ENCODE results near the gene RRAS.
"Not testable (repeated sequence)": the region's sequence is repeated elsewhere in the genome, so short reads cannot be mapped to it uniquely, and the experiment has no call there.

Gene RRAS

DNA sequence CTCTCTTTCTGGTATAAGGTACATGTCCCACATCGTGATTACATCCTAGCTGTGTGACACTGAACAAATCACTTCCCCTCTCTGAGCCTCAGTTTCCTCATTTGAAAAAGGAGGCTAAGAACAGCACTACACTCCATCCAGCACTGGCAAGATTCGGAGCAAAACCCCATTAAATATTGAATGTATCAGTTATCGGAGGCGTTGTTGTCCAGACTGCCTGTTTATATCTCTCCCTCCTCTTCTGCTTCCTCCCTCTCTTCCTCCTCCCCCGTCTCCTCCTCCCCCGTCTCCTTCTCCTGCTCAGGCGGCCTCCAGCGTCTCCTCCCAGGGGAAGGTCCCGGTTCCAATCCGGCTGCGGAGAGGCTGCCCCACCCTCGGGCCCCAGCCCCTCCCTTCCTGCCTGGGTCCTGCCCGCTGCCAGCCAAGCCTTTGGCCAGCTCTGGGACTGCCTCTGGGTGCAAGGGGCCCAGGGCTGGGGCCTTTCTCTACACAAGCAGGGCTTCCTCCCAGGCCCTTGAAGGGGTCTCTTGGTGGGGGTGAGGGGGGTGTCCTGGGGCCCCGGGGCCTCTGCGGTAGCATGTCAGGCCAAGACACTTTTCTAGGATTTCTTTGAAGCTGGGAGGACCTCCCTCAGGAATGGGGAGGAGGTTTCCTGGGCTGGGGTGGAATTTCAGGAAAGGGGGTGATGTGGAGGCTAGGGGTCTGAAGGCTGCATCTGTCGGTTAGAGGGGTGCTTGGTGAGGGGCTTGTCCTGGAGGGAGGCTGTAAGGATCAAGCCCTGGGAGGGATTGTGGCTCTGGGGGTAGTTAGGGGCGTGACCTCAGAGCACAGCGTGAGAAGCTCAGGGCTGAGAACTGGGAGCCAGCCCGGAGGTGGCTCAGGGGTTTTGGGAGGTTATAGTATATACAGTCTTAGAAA is 1.9 kb downstream of the RRAS start:
- DNase-seq = peak in 1 of 2 experiments; percentile 51
- TF ChIP-seq POLR2A (IDR thresholded peaks at IDR 0.05; ENCODE audit: low read length) = no peak
- no peak for TF ChIP-seq GATA1 (IDR thresholded peaks at IDR 0.05; ENCODE audit: low read depth, low read length)

DNA sequence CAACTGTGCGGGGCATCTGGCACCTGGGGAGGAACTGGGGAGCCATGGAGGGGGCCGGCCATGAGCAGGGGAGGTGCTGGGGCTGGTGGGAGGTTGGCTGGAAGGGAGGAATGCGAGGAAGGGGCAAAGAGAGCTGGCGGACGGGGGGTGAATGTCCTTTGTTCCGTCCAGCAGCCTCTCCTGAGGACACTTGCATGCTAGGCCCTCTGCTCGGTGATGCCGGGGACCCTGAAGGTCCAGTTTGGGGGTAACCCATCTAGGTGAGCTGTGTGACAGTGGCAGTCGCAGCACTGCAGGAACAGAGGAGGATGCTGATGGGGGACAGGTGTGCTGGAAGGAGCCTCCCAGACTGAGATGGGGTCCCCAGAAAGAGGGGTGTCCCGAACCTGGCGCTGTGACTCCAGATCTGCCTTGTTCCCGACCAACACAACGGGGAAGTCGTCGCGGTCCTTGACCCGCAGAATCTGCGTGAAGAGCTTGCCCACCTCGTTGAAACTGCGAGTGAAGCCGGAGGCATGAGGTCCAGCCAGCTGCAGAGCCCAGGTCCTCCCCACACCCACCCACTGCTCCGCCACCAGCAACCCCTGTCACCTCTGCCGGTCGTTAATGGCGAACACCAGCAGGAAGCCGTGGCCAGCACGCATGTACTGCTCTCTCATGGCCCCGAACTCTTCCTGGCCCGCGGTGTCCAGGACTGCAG is 3.6 kb downstream of the RRAS start:
- no peak for TF ChIP-seq POLR2A (IDR thresholded peaks at IDR 0.05; ENCODE audit: low read length)
- DNase-seq = no peak

DNA sequence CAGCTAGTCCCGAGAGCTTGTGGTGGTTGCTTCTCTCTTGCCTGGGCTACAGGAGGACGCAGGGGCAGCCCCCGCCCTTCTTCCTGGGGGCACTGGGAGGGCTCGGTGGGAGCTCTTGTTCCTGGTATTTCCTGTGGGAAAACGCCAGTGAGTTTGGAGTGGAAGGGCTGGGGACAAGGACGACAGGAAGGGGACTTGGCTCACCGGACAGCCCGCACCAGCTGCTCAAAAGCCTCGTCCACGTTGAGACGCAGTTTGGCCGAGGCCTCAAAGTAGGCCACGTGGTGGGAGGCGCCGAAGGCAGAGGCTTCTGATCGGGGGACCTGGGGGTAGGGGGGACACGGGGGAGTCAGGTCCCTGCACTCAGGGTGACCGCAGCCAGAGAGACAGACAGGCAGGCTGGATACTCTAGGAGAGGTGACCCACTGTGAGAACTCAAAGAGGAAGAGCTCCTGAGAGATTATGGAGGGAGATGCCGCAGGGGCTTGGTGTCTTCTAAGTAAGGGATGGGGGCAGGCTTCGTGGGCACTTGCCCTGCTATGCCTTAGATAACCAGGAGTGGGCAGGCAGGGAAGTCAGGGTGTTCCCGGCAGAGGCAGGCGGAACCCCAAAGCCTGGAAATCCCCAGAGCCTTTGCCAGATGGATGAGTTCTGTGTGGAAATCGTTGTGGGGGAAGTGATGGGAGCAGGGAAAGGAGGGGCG is 4.3 kb downstream of the RRAS start:
- DNase-seq = no peak
- TF ChIP-seq POLR2A (IDR thresholded peaks at IDR 0.05; ENCODE audit: low read length) = no peak
- no peak for TF ChIP-seq GATA1 (IDR thresholded peaks at IDR 0.05; ENCODE audit: low read depth, low read length)

DNA sequence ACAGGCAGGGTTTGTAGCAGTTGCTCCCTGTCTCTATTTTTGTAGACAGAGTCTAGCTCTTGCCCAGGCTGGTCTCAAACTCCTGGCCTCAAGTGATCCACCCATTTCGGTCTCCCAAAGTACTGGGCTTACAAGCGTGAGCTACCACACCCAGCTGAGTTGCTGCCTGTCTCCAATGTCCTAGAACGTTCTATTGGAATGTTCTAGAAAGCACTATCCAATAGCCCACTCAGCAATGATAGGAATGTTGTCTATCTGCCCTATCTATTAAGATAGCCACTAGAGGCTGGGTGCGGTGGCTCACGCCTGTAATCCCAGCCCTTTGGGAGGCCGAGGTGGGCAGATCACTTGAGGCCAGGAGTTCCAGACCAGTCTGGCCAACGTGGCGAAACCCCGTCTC is 6.7 kb downstream of the RRAS start:
- not testable (repeated sequence) for DNase-seq

DNA sequence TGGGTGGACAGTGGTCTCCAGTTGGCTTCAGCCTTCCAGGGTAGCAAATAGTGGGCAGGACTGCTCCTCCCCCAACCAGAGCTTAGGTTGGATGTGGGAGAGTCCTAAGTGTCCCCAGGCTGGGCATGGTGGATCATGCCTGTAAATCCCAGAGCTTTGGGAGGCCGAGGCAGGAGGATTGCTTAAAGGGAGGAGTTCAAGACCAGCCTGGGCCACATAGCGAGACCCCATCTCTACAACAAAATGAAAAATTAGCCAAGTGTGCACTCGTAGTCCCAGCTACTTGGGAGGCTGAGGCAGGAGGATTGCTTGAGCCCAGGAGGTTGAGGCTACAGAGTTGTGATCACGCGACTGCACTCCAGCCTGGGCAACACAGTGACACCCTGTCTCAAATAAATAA is 7.4 kb downstream of the RRAS start:
- no peak for DNase-seq
- TF ChIP-seq GATA1 (IDR thresholded peaks at IDR 0.05; ENCODE audit: low read depth, low read length) = no peak
- TF ChIP-seq POLR2A (IDR thresholded peaks at IDR 0.05; ENCODE audit: low read length) = no peak

DNA sequence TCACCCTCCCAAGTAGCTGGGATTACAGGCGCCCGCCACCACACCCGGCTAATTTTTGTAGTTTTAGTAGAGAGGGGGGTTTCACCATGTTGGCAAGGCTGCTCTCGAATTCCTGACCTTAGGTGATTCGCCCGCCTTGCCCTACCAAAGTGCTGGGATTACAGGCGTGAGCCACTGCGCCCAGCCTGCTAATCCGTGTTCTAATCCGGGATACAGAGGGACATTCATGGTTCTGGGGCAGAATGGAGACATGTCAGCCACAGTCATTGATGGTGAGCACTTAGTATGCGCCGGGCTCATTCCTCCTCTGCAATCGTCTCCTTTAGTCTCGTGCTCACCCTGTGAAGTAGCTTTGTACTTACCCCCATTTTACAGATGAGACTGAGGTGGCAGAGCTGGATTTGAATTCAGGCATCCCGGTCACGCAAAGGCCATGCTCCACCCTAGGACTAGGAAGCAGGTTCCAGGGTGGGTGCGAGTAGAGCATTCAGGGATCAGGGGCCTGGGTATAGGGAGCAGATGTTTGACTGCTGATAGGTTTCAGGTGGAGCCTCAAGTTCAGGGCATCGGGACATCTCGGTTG is 8.2 kb downstream of the RRAS start:
- DNase-seq = no peak
- TF ChIP-seq GATA1 (IDR thresholded peaks at IDR 0.05; ENCODE audit: low read depth, low read length) = no peak
- no peak for TF ChIP-seq POLR2A (IDR thresholded peaks at IDR 0.05; ENCODE audit: low read length)

DNA sequence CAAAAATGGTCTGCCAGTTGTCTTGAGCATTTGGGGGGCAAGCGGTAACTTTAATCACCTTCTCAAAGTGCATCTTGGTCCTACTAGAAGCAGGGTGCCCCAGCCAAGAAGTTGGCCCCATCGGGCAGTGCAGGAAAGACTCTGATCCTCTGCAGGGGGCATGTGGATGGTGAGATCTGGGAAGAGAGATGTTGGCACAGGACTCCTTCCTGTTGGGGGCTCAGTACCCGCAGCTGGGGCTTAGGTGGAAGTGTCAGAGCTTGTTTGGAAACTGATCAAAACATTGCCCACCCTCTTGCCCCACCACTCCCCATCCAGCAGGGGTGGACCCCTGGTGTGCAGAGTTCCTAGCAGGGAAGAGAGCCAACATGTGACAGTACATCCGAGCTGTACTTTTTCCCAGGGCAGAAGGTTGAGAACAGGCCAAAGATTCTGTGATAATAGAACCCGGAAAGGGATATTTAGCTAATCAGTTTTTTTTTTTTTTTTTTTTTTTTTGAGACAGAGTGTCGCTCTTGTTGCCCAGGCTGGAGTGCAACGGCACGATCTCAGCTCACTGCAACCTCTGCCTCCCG is 8.8 kb downstream of the RRAS start:
- DNase-seq = no peak

DNA sequence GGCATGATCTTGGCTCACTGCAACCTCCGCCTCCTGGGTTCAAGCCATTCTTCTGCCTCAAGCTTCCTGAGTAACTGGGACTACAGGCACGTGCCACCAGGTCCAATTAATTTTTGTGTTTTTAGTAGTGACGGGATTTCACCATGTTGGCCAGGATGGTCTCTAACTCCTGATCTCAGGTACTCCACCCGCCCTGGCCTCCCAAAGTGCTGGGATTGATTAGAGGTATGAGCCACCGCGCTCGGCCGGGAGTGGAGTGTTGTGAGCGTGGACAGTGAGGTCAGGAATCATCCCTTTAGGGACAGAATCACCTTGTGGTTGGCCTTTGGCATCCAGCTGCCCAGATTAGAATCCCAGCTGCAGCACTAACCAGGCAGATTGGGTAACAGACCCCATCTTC is 10.3 kb downstream of the RRAS start:
- TF ChIP-seq GATA1 (IDR thresholded peaks at IDR 0.05; ENCODE audit: low read depth, low read length) (no peak), POLR2A (IDR thresholded peaks at IDR 0.05; ENCODE audit: low read length) (no peak)
- DNase-seq = no peak

More for the DNA sequence above, 8.8 kb downstream of the RRAS start:
- TF ChIP-seq POLR2A (IDR thresholded peaks at IDR 0.05; ENCODE audit: low read length) = no peak
- no peak for TF ChIP-seq GATA1 (IDR thresholded peaks at IDR 0.05; ENCODE audit: low read depth, low read length)

DNA sequence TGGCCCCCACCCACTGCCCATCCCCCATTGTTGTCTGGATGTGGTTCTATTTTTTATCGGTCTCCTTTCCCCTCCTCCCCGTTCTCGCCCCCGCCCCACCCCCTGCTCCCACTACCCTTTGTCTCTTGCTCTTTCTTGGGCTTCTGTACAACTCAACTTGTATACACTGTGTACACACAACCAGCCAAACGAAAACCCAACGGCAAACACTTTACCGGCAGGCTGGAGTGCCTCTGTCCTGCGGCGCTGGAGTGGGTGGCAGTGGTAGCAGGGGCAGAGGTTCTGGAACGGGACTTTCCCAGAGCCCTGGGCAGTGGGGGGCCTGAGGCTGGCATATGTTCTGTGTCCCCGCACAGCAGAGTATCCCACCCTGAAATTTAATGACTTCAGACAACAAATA is 13.7 kb downstream of the RRAS start:
- TF ChIP-seq GATA1 (IDR thresholded peaks at IDR 0.05; ENCODE audit: low read depth, low read length) = no peak
- no peak for TF ChIP-seq POLR2A (IDR thresholded peaks at IDR 0.05; ENCODE audit: low read length)
- DNase-seq = no peak

DNA sequence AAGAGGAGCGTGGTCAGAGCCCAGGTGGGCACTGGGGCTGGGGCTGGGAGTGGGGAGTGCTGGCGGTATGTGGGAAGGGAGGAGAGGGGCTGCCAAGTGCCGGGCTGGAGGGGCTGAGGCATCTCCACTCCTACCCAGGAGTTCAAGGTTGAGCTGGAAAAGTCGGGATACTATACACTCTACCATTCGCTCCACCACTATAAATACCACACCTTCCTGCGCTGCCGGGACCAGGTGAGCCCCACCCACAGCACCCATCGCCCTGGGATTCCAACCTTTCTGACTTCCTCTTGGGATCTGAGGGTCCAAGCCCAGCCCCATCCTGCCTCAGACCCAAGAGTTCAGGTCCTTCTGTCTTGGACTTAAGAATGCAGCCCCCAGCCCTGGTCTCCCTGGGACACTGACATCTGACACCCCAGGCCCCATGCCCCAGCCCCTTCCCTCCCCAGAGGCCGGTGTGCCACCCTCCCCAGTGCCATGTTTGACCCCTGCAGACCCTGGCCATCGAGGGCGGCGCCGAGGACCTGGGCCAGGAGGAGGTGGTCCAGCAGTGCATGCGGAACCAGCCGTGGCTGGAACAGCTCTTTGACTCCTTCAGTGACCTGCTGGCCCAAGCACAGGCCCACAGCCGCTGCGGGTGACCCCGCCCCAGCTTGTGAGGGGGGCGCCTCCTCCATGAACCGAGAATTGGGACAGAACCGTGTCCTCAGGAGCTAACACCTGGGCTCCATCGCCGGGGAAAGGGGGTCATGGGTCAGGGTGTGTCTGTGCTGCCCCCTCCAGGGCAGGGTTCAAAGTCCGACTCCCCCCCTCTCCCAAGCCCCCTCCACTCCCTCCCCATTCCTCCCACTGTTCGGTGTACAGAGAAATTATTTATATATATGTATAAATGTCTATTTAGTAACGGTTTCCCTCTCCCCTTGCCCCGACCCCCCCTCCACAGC is 14.7 kb downstream of the RRAS start:
- no peak for DNase-seq
- TF ChIP-seq POLR2A (IDR thresholded peaks at IDR 0.05; ENCODE audit: low read length) (no peak), GATA1 (IDR thresholded peaks at IDR 0.05; ENCODE audit: low read depth, low read length) (no peak)

DNA sequence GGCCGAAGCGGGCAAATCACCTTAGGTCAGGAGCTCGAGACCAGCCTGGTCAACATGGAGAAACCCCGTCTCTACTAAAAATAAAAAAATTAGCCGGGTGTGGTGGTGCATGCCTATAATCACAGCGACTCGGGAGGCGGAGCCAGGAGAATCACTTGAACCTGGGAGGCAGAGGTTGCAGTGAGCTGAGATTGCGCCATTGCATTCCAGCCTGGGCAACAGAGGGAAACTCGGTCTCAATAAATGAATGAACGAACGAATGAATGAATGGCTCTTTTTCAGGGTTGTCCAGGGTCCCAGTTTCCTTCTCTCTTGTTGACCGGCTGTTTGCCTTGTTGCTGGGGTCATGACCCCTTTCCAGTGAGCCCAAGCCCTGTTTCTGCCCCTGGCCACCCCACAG is 22.1 kb downstream of the RRAS start:
- not testable (repeated sequence) for DNase-seq

DNA sequence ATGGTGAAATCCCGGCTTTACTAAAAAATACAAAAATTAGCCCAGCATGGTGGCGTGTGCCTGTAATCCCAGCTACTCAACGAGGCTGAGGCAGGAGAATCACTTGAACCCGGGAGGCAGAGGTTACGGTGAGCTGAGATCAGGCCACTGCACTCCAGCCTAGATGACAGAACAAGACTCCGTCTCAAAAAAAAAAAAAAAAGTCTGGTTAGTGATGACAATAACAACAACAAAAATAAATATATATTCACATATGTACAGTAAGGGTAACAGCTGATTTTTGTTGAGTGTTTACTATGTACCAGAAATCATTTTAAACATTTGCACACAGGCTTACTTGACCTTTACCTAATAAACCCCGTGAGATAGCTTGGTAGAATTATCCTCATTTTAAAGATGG is 23.0 kb downstream of the RRAS start:
- no peak for DNase-seq
- no peak for TF ChIP-seq POLR2A (IDR thresholded peaks at IDR 0.05; ENCODE audit: low read length)
- TF ChIP-seq GATA1 (IDR thresholded peaks at IDR 0.05; ENCODE audit: low read depth, low read length) = no peak

DNA sequence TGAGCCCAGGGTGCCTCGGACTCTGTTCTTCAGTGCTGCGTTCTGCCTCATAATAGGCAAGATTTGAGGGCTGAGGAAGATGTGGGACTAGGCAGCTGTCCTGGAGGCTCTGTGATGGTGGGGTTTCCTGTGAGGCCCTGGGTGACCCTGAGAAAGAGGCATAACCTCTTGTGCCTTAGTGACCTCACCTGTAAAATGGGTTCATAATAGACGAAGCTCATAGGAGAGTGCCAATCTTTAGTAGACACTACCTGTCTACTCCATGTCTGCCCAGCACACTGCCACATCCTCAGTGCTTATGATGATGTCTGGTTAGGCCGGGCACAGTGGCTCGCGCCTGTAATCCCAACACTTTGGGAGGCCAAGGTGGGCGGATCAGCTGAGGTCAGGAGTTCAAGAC is 23.4 kb downstream of the RRAS start:
- no peak for TF ChIP-seq GATA1 (IDR thresholded peaks at IDR 0.05; ENCODE audit: low read depth, low read length)
- TF ChIP-seq POLR2A (IDR thresholded peaks at IDR 0.05; ENCODE audit: low read length) = no peak
- DNase-seq = no peak
